Measurements from ENCODE around the gene BSN.

The BSN gene

DNA sequence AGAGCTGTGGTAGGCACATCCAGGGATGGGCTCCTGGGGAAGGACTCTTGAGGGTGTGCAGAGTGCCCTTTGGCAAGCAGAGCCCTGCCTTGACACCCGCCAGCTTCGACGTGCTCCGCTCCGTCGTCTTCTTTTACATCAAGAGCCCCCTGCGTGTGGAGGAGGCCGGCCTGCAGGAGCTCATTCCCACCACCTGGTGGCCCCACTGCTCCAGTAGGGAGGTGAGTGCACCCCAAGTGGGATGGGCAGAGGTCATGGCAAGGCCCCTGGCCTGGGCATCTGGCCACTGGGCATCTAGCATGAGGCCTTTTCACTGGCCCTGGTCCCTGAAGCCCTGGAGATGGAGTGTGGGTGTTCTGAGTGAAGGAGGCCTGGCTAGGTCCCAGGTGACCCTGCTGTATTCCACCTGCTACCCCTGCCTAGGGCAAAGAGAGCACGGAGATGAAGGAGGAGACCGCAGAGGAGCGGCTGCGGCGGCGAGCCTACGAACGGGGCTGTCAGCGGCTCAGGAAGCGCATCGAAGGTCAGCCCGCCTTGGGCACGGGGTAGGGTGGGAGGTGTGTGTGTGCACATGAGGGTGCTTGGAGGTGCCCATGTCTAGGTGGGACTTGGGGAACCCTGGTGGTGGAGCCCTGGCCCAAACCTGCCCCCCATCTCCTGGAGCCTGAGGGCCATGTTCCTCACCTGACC lies 147.3 kb downstream of the BSN start:
- H3K9me3 ChIP-seq (ENCODE audit: insufficient read depth, low read length): no peaks in the 10 kb centered on the region
- H3K79me2 ChIP-seq (ENCODE audit: insufficient read depth, low read length): no peaks in the 10 kb centered on the region
- H3K4me3 ChIP-seq (ENCODE audit: insufficient read depth, low read length, poor library complexity, severe bottlenecking): no peak overlapping the region
- H2AFZ ChIP-seq (ENCODE audit: low read depth, low read length, severe bottlenecking): no peak overlapping the region
- no peaks in the 10 kb centered on the region for H3F3A ChIP-seq (ENCODE audit: insufficient read depth)
- no peaks in the 10 kb centered on the region for H3K36me3 ChIP-seq (ENCODE audit: low read length)
- no peak overlapping the region for H3K9ac ChIP-seq (ENCODE audit: low read length)
- no peak overlapping the region for H3K4me2 ChIP-seq (ENCODE audit: low read depth, low read length, poor library complexity, severe bottlenecking)
- H3K9me2 ChIP-seq (replicated peaks; ENCODE audit: insufficient read depth, low read length): no peaks in the 10 kb centered on the region
- H4K20me1 ChIP-seq (ENCODE audit: low read depth, low read length): no peaks in the 10 kb centered on the region
- no peaks in the 10 kb centered on the region for H3K27me3 ChIP-seq (ENCODE audit: low read length)
- TF ChIP-seq EZH2phosphoT487 (conservative IDR thresholded peaks at IDR 0.05; ENCODE audit: low read length): no peak
- peak; percentile 12 for TF ChIP-seq CTCF (IDR thresholded peaks at IDR 0.05; ENCODE audit: insufficient read depth, low read length, poor library complexity, severe bottlenecking)
- H3K27ac ChIP-seq (ENCODE audit: low read depth, low read length): no peak overlapping the region

- Histone ChIP-seq H3K4me2 (ENCODE audit: low read depth, low read length, poor library complexity, severe bottlenecking) (no peak overlapping the region), H4K20me1 (ENCODE audit: low read depth, low read length) (no peaks in the 10 kb centered on the region), H3K27me3 (ENCODE audit: low read length) (no peaks in the 10 kb centered on the region), H3K9ac (ENCODE audit: low read length) (no peak overlapping the region), H3K36me3 (ENCODE audit: low read length) (no peaks in the 10 kb centered on the region), H3K9me3 (ENCODE audit: insufficient read depth, low read length) (no peaks in the 10 kb centered on the region), H3K4me3 (ENCODE audit: insufficient read depth, low read length, poor library complexity, severe bottlenecking) (no peak overlapping the region), H2AFZ (ENCODE audit: low read depth, low read length, severe bottlenecking) (no peak overlapping the region), H3K79me2 (ENCODE audit: insufficient read depth, low read length) (no peaks in the 10 kb centered on the region), H3F3A (ENCODE audit: insufficient read depth) (no peaks in the 10 kb centered on the region), H3K9me2 (replicated peaks; ENCODE audit: insufficient read depth, low read length) (no peaks in the 10 kb centered on the region), H3K27ac (ENCODE audit: low read depth, low read length) (no peak overlapping the region)
- TF ChIP-seq EZH2phosphoT487 (conservative IDR thresholded peaks at IDR 0.05; ENCODE audit: low read length) (no peak), CTCF (IDR thresholded peaks at IDR 0.05; ENCODE audit: insufficient read depth, low read length, poor library complexity, severe bottlenecking) (no peak)
These were observed 148.4 kb downstream of the BSN start for GRCh38 chr3:49702672-49703071.

- H3K9ac ChIP-seq (ENCODE audit: low read length): no peak overlapping the region
- H3K36me3 ChIP-seq (ENCODE audit: low read length): no peaks in the 10 kb centered on the region
- H3K27ac ChIP-seq (ENCODE audit: low read depth, low read length): no peak overlapping the region
These were observed 149.2 kb downstream of the BSN start for GRCh38 chr3:49703443-49703927.

More at GRCh38 chr3:49703443-49703927, 149.2 kb downstream of the BSN start:
- no peak overlapping the region for H3K4me2 ChIP-seq (ENCODE audit: low read depth, low read length, poor library complexity, severe bottlenecking)
- no peaks in the 10 kb centered on the region for H4K20me1 ChIP-seq (ENCODE audit: low read depth, low read length)
- no peak overlapping the region for H2AFZ ChIP-seq (ENCODE audit: low read depth, low read length, severe bottlenecking)
- H3F3A ChIP-seq (ENCODE audit: insufficient read depth): no peaks in the 10 kb centered on the region
- no peaks in the 10 kb centered on the region for H3K9me3 ChIP-seq (ENCODE audit: insufficient read depth, low read length)
- TF ChIP-seq EZH2phosphoT487 (conservative IDR thresholded peaks at IDR 0.05; ENCODE audit: low read length) (no peak), CTCF (IDR thresholded peaks at IDR 0.05; ENCODE audit: insufficient read depth, low read length, poor library complexity, severe bottlenecking) (peak; percentile 67)
- H3K79me2 ChIP-seq (ENCODE audit: insufficient read depth, low read length): no peaks in the 10 kb centered on the region
- no peak overlapping the region for H3K4me3 ChIP-seq (ENCODE audit: insufficient read depth, low read length, poor library complexity, severe bottlenecking)
- H3K27me3 ChIP-seq (ENCODE audit: low read length): no peaks in the 10 kb centered on the region
- no peaks in the 10 kb centered on the region for H3K9me2 ChIP-seq (replicated peaks; ENCODE audit: insufficient read depth, low read length)

All from SU-DHL-6 (cell line).